ENCODE data around the gene TBC1D32. TPM values are rescaled to one million over a fixed set of nuclear protein-coding genes. Genes with fewer than 3 reads are reported as not detected.
"Not testable (repeated sequence)": the region's sequence is repeated elsewhere in the genome, so short reads cannot be mapped to it uniquely, and the experiment has no call there.

The TBC1D32 gene
- total RNA-seq, 1 experiment from 2014 or later, result 6.2 TPM

DNA sequence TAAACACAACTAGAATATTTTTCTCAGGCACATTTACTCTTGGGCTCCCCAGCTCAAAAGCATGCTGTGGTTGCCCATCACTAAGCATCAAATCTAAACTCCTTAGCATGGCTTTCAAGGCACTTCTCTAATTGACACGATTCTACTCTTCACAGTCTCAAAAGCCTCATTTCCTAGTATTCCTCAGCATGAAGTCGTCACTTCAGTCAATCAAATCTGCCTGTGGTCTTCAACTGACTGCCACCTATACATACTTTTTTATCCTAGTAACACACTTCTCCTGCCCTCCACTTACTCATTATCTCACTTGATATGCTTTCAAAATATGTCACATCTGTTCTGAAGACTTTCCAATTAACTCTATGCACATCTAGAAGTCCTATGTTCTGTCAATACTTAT, 110.3 kb downstream of the TBC1D32 start:
- DNase-seq (ENCODE audit: extremely low read depth, low read depth), result no peak

DNA sequence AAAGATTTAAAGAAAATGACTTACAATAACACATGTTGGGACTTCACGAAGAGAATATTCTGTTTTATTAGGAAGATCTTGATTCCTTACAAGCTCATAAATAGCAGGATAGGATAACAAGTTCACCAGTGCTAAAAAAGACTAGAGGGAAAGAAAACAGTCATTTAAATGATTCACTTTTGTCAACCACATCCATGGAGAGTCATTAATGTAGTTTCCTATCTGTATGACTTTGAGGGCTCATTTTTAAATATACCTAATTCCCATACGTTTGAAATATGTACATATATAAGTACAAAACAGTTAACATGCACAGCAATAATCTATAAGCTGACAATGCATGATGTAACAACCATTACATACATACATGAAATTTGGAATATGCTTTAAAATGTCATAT, 111.1 kb downstream of the TBC1D32 start:
- no peak for DNase-seq (ENCODE audit: extremely low read depth, low read depth)

DNA sequence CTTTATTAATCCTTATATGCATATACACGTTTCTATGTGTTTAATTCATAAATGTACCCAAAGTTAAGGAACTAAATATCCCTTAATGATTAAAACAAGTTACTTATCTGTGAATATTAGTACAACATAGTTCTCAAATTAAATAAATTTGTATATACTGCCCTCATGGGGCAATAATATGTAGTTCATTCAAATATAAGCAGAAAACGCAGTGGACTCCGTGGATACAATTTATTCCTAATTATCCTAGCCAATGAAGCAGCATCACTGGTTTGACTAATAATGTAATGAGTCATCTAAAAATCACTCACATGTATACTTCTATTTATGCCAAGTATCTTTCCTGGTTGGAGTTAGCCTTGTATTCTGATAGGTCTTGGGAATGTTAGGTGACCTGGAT, 111.6 kb downstream of the TBC1D32 start:
- DNase-seq (ENCODE audit: extremely low read depth, low read depth), result no peak

DNA sequence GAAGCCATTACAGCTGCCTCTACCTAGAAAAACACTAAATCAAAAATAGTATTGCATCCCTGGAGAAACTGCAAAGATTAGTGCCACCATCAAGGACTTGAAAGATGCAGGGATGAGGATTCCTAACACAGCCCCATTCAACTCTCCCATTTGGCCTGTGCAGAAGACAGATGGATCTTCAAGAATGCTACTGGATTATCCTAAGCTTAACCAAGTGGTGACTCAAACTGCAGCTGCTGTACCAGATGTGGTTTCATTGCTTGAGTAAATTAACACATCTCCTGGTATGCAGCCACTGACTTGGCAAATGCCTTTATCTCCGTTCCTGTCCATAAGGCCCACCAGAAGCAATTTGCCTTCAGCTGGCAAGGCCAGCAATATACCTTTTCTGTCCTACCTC, 117.4 kb downstream of the TBC1D32 start:
- no peak for DNase-seq (ENCODE audit: extremely low read depth, low read depth)

DNA sequence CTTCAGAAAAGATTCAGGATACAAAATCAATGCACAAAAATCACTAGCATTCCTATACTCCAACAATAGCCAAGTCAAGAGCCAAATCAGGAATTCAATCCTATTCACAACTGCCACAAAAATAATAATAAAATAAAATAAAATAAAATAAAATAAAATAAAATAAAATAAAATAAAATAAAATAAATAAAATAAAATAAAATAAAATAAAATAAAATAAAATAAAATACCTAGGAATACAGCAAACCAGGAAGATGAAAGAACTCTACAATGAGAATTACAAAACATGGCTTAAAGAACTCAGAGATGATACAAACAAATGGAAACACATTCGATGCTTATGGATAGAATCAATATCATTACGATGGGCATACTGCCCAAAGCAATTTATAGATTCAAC, 120.9 kb downstream of the TBC1D32 start:
- not testable (repeated sequence) for DNase-seq (ENCODE audit: extremely low read depth, low read depth)

DNA sequence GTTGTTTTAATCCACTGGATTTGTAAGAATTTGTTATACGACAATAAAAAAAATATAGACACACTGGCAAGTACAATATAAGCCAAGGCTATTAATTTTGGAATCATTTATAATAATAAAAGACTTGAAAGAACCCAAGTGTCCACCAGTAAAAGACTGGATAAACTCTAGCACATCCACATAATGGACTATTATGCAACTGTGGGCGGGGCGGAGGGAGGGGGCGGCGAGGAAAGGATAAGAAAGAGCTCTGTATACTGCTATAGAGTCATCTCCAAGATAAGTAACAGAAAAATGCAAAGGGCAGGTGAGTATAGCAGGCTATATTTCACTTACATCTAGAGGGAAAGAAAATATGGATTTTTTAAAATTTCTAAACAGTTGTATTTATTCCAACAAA, 123.3 kb downstream of the TBC1D32 start:
- no peak for DNase-seq (ENCODE audit: extremely low read depth, low read depth)

DNA sequence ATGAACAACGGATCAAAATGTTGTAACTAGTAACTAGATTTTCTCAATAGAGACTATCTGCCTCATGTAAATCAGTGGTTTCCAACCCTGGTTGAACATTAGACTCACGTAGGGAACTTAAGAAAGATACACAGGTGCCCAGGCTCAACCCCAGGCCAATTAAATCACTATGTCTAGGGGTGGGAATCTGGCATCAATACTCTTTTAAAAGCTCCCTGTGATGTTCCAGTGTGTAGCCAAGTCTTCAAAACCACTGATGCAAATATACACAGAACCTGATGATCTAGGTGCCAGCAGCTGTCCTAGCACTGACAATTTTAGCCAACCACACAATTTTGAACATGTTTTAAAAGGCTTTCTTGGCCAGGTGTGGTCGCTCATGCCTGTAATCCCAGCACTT, 128.7 kb downstream of the TBC1D32 start:
- no peak for DNase-seq (ENCODE audit: extremely low read depth, low read depth)

DNA sequence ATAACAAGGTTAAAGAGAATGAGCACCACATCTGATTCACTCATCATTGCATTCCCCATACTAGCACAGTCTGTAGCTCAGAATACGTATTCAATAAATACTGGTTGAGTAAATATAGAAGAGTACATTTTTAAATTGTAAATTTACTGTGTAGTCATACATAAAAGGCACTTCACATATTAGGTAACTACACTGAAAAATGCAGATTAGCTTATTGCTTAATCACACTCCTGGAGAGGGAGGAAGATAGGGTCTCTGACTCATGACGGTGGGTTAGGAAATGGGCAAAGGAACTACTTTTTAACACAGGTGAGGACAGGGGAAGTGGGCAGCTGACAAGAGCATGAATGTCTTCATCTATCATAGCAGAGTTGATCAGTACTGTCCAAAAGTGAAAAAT, 133.2 kb downstream of the TBC1D32 start:
- DNase-seq (ENCODE audit: extremely low read depth, low read depth), result no peak

DNA sequence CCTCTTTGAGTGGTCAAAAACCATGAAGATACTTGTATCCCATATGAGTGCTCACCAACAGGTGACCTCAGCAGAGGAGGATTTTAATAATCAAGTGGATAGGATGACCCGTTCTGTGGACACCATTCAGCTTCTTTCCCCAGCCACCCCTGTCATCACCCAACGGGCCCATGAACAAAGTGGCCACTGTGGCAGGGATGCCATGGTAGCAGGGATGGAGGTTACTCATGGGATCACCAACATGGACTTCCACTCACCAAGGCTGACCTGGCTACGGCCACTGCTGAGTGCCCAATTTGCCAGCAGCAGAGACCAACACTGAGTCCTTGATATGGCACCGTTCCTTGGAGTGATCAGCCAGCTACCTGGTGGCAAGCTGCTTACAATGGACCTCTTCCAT, 138.2 kb downstream of the TBC1D32 start:
- not testable (repeated sequence) for DNase-seq (ENCODE audit: extremely low read depth, low read depth)

DNA sequence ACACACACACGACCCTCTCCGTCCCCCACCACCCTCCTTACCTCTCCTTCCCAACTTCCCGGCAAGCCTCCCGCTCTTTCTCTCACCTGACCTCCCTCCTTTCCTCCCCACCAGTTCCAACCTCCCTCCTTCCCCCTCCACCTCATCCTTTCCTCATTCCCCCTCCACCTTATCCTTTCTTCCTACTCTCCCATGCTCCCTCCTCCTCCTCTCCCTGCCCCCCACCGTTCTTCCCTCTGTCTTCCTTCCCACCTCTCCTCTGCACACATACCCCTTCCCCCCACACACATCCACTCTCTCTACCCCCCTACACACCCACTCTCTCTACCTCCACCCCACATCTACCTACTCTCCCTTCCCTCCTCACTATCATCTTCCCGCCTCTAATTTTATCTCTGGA, 144.2 kb downstream of the TBC1D32 start:
- no peak for DNase-seq (ENCODE audit: extremely low read depth, low read depth)

DNA sequence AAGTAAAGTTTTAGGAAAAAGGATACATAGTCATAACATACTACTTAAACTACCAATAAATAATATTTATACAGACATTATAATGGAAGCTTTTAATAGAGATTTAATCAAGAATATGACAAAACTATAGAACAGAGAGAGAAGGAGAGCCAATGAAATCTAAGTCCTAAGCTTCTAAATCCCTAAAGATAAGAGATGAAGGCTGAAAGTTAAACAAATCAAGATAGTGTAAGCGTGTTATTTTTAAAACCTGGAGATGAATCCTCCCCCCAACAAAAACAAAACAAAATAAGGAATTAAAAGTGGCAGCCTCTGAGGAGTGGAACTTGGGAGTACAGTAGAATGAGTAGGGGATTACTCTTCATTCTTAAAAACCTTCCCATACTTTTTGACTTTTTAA, 145.9 kb downstream of the TBC1D32 start:
- no peak for DNase-seq (ENCODE audit: extremely low read depth, low read depth)

DNA sequence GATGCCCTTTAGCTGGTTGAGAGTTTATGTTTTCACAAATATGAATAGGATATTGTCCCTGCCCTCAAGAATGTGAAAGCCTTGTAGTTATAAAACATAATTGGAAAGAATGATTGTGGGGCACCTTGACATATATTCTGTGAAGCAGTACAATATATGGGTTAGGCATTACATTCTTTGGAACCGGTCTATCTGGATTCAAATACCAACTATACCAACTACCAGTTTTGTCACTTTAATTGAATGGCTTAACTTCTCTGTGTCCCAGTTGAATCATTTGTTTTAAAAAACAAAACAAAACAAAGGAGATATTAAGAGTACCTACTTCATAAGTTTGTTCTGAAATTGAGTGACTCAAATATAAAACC, 146.5 kb downstream of the TBC1D32 start:
- DNase-seq (ENCODE audit: extremely low read depth, low read depth), result no peak

DNA sequence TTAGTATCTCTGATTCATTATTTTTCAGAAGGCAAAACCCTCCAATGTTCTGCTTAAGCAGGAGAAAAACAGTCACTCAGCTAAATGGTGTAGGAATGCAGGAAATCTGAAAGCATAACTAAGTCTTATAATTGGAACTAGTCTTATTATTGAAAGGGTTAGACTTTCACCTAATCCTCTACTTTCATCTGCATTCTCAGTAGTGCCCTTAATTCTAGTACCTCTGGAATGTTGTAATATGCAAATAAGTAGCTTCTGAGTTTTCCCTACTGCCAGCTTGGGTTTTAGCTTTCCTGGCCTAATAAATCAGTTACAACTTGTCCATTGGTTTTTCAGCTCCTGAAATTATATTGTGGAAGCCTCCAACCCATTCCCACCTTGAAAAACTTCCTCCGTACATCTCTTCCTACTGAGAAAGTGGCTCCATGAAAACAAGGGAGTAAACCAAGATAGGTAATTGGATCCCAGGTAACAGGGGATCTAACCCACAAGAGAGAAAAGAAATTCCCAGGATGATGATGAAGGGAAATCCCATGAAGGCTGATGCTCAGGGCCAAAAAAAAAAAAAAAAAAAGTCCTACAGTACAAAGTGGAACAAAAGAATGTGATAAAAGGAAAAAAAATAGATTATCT, 147.0 kb downstream of the TBC1D32 start:
- DNase-seq (ENCODE audit: extremely low read depth, low read depth), result no peak

DNA sequence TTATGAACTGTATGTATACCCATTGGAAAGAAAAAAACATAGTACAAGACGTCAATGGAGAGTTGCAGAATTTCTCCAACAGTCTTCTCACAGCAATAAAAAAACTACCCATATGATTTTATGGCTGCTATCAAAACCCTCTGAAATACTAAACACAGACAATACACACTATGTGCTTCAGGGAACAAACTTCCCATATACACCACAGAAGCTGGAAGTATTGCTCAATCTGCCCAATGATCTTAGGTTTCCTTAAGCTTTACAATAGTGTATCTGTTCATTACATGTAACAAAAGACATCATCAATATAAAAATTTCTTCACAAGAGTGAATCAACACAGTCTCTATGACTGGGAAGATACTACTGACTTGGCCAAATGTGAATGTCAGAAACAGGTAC, 150.5 kb downstream of the TBC1D32 start:
- DNase-seq (ENCODE audit: extremely low read depth, low read depth), result no peak

DNA sequence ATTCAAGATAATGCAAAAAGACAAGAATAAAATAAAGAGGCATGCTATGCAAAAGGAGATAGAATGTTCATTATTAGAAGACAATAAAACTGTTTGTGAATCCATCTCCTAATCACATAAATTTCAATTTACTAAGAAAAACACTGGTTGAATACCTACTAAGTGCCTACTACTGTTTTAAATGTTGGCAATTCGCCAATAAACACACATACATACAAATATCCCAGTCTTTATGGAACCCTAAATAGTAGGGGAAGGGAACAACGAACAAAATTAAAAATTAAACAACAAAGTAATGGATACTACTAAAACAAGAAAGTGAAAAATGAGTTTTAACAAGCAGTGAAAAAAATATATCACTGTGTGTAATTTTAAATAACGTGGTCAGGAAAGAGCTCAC, 158.5 kb downstream of the TBC1D32 start:
- no peak for DNase-seq (ENCODE audit: extremely low read depth, low read depth)

DNA sequence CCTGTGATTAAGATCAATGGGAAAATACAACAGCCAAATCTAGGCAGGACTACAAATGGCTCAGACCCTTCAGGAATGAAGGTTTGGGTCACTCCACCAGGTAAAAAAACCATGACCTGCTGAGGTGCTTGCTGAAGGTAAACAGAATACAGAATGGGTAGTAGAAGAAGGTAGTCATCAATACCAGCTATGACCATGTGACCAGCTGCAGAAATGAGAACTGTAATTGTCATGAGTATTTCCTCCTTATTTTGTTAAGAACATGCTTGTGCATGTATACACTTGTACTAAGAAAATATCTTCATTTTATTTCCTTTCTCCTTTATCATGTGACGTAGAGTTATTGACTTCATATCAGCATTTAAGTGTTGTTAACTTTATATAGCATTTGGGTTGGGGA, 161.8 kb downstream of the TBC1D32 start:
- DNase-seq (ENCODE audit: extremely low read depth, low read depth), result not testable (repeated sequence)

DNA sequence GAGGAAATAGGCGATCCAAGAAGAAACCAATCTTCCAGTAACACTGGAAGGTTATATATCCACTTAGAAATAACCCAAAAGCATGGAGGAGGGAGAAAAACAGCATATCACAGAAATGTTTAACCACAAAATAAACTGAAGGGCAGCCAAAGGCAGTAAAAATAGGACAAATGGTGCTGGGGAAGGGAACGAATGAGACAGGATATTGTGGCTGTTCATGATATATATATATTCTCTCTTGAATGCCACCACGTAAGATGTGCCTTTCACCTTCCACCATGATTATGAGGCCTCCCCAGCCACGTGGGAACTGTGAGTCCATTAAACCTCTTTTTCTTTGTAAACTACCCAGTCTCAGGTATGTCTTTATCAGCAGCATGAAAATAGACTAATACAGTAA, 162.4 kb downstream of the TBC1D32 start:
- no peak for DNase-seq (ENCODE audit: extremely low read depth, low read depth)

DNA sequence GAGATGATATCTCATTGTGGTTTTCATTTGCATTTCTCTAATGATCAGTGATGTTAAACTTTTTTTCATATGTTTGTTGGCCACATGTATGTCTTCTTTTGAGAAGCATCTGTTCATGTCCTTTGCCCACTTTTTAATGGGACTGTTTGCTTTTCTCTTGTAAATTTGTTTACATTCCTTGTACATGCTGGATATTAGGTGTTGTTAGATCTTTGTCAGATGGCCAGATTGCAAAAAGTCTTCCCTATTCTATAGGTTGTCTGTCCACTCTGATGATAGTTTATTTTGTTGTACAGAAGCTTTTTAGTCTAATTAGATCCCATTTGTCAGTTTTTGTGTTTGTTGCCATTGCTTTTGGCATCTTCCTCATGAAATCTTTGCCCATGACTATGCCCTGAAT, 172.4 kb downstream of the TBC1D32 start:
- no peak for DNase-seq (ENCODE audit: extremely low read depth, low read depth)

DNA sequence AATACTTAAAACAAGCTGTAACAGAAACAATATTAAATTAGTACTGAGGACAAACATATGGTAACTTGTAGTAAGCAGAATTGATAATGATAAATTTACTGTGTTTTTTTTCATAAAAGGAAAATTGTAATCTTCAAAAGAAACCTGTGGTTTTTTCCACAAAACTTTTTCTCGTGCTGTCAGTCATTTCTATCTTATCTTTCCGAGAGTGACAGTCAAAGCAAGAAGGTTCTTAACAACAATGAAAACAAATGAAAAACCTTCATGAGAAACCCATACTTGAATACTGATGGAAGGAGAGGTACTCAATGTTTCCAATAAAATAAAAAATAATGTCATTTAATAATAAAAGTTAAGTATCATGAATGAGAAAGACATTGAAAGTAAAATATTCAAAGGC, 174.0 kb downstream of the TBC1D32 start:
- DNase-seq (ENCODE audit: extremely low read depth, low read depth), result no peak

DNA sequence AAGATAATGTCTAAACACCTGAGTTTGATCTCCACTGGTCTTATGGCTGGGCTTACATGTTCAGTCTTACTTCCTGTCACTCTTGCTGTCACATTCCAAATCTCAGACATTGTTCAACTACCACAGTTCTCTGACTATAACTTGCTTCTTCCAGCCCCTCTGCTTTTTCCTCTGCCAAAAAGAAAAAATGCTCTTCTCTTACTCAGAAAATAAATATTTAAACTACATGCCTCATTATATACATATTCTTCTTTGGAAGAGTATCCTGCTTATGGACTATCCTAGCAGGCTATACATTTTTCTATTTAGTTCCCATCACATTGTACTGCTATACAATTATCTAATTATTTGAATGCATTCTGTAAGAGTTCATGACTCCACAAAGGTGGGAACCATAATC, 175.4 kb downstream of the TBC1D32 start:
- DNase-seq (ENCODE audit: extremely low read depth, low read depth), result no peak

DNA sequence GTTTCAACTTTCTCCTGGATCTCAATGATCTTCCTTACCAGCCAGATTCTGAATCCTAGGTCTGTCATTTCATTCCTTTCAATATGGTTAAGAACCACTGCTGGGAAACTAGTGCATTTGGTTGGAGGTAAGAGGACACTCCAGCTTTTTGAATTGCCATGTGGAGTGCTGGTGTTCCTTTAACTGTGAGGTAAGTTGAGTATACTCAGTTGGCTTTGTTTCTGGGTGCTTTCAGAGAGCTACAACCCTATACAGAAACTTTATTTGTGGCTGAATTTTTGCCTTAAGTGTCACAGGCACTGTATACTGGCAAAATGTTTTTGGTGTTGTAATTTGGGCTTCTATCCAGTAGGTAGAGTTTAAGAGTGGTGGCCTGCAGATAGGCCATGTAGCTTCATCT, 175.8 kb downstream of the TBC1D32 start:
- no peak for DNase-seq (ENCODE audit: extremely low read depth, low read depth)

DNA sequence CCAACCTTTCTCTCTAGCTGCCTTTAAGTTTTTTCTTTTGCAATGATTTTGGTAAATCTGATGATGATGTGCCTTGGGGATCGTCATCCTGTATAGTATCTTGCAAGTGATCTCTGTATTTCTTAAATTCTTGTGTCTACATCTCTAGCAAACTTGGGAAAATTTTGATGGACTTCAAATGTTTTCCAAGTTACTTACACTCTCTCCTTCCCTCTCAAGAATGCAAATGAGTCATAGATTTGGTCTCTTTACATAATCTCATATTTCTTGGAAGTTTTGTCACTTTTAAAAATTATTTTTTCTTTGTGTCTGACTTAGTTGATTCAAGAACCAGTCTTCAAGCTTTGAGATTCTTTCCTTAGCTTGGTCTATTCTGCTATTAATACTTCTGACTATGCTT, 176.4 kb downstream of the TBC1D32 start:
- no peak for DNase-seq (ENCODE audit: extremely low read depth, low read depth)

DNA sequence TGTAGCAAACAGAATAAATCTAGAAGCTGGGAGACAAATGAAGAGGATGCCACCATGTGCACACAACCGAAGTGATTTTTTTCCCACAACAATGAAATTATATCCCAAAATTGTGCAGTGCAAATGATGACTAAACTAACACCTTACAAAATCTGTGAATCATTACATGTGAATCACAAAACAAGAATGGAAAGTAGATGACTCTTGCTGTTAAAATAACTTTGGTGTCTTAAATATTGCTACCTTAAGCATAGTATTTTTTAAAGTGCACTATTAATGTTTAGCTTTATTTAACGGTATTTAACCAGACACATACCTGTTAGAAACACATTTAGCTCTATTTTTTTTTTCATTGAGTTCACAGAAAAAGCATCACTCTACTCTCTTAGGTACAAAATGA, 190.8 kb downstream of the TBC1D32 start:
- DNase-seq (ENCODE audit: extremely low read depth, low read depth), result no peak
